ENCODE measurements around the gene C2CD2. TPM values are rescaled to one million over a fixed set of nuclear protein-coding genes. Genes with fewer than 3 reads are reported as not detected.

C2CD2 gene
- total and polyA plus RNA-seq, 2 donors, result 8.9 to 11.3 TPM

DNA sequence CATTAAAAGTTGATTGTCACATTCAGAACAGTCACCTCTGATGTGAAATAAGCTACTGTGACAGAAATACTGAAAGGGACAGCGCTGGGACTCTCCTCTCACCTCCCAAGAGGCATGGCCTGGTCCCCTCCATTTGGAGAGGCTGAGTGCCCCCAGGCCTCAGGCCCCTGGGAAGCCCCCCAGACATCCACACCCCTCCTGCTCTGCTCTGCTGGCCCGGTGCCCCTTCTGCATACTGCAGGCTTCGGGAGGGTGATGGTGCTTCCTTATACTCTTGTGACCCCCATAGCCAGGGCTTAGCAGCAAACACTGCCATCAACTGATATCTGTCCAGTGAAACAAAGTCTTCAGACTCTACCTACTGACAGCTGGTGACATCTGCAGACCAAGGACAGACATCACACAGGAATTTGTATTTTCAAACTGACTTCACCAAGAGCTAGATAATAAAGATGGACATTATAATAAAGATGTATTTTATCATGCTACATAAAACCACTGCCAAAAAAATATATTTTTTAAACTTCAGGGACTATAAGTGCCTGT is 36.9 kb downstream of the C2CD2 start:
- peaks cover 0 to 15% of the 10 kb centered on the region in 2 donors for H3K4me1 ChIP-seq (ENCODE audit: control insufficient read depth in 2 of 2, insufficient read depth in 2 of 2, low read length in 2 of 2)
- no peaks in the 10 kb centered on the region for H3K9me3 ChIP-seq (ENCODE audit: control insufficient read depth in 2 of 2, insufficient read depth in 1 of 2, low read length in 1 of 2)
- no peaks in the 10 kb centered on the region for H3K27me3 ChIP-seq (ENCODE audit: control insufficient read depth in 2 of 2, insufficient read depth in 1 of 2, low read length in 1 of 2)
- no peak overlapping the region for H3K27ac ChIP-seq (ENCODE audit: low read depth in 1 of 2, low read length in 1 of 2)
- no peak for DNase-seq (ENCODE audit: low read depth in 6 of 9, low spot score in 9 of 9)
- no peak overlapping the region for H3K4me3 ChIP-seq (ENCODE audit: low read length in 2 of 2)
- WGBS, result 94% methylated on average over 3 of the region's 3 CpGs
- peaks cover 12 to 40% of the 10 kb centered on the region in 2 donors for H3K36me3 ChIP-seq (ENCODE audit: control insufficient read depth in 2 of 2, insufficient read depth in 2 of 2, low read length in 1 of 2)

DNA sequence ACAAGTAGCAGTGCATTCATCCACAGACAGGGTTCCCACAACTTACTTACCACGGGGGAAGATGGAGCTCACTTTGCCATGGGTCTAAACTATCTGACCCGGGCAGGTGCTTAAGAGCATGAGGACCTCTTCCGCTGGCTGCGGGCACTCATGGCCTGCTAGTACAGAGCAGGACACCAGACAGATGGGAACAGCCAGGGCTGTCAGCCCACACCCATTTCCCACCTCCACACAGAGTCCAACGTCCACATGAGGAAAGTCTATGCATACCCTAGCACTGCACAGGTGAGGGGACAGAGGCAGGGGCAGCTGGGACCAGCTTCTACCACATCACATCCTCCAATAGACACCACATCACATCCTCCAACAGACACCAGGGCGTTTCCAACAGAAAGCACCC is 38.9 kb downstream of the C2CD2 start:
- Histone ChIP-seq H3K4me3 (ENCODE audit: low read length in 2 of 2) (no peak overlapping the region), H3K36me3 (ENCODE audit: control insufficient read depth in 2 of 2, insufficient read depth in 2 of 2, low read length in 1 of 2) (peaks cover 12 to 45% of the 10 kb centered on the region in 2 donors), H3K27me3 (ENCODE audit: control insufficient read depth in 2 of 2, insufficient read depth in 1 of 2, low read length in 1 of 2) (no peaks in the 10 kb centered on the region), H3K9me3 (ENCODE audit: control insufficient read depth in 2 of 2, insufficient read depth in 1 of 2, low read length in 1 of 2) (no peaks in the 10 kb centered on the region), H3K4me1 (ENCODE audit: control insufficient read depth in 2 of 2, insufficient read depth in 2 of 2, low read length in 2 of 2) (no peaks in the 10 kb centered on the region), H3K27ac (ENCODE audit: low read depth in 1 of 2, low read length in 1 of 2) (no peak overlapping the region)
- no peak for DNase-seq (ENCODE audit: low read depth in 6 of 9, low spot score in 9 of 9)
- 94% methylated on average over 6 of the region's 6 CpGs for WGBS

GRCh38 chr21:41914358-41914757 is 39.5 kb downstream of the C2CD2 start:
- Histone ChIP-seq H3K4me3 (ENCODE audit: low read length in 2 of 2) (no peak overlapping the region), H3K27ac (ENCODE audit: low read depth in 1 of 2, low read length in 1 of 2) (no peak overlapping the region), H3K27me3 (ENCODE audit: control insufficient read depth in 2 of 2, insufficient read depth in 1 of 2, low read length in 1 of 2) (no peaks in the 10 kb centered on the region), H3K9me3 (ENCODE audit: control insufficient read depth in 2 of 2, insufficient read depth in 1 of 2, low read length in 1 of 2) (no peaks in the 10 kb centered on the region), H3K4me1 (ENCODE audit: control insufficient read depth in 2 of 2, insufficient read depth in 2 of 2, low read length in 2 of 2) (no peaks in the 10 kb centered on the region), H3K36me3 (ENCODE audit: control insufficient read depth in 2 of 2, insufficient read depth in 2 of 2, low read length in 1 of 2) (peaks cover 12 to 43% of the 10 kb centered on the region in 2 donors)
- WGBS, result 98% methylated on average over 12 of the region's 12 CpGs
- DNase-seq (ENCODE audit: low read depth in 6 of 9, low spot score in 9 of 9), result no peak

DNA sequence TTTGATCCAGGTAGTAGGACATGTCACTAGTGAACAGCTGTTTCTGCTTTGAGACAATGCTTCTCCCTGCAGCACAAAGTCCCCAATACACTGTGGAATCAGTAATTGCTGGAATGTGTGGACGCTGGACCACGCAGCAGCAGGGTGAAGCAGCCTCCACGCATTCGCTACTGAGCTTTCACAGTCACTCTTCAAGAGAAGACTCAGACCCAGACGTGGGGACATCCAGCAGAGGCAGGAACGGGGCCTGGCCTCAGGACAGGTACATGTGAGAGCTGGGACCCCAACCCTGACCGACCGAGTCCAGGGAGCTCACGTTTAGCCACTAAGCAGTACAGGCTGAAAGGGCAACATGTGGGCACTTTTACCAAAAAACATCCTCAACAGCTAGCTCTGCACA is 40.6 kb downstream of the C2CD2 start:
- Histone ChIP-seq H3K27ac (ENCODE audit: low read depth in 1 of 2, low read length in 1 of 2) (no peak overlapping the region), H3K4me1 (ENCODE audit: control insufficient read depth in 2 of 2, insufficient read depth in 2 of 2, low read length in 2 of 2) (no peaks in the 10 kb centered on the region), H3K27me3 (ENCODE audit: control insufficient read depth in 2 of 2, insufficient read depth in 1 of 2, low read length in 1 of 2) (no peaks in the 10 kb centered on the region), H3K9me3 (ENCODE audit: control insufficient read depth in 2 of 2, insufficient read depth in 1 of 2, low read length in 1 of 2) (no peaks in the 10 kb centered on the region), H3K4me3 (ENCODE audit: low read length in 2 of 2) (no peak overlapping the region), H3K36me3 (ENCODE audit: control insufficient read depth in 2 of 2, insufficient read depth in 2 of 2, low read length in 1 of 2) (peaks cover 8 to 38% of the 10 kb centered on the region in 2 donors)
- no peak for DNase-seq (ENCODE audit: low read depth in 6 of 9, low spot score in 9 of 9)
- WGBS, result 99% methylated on average over 9 of the region's 9 CpGs

DNA sequence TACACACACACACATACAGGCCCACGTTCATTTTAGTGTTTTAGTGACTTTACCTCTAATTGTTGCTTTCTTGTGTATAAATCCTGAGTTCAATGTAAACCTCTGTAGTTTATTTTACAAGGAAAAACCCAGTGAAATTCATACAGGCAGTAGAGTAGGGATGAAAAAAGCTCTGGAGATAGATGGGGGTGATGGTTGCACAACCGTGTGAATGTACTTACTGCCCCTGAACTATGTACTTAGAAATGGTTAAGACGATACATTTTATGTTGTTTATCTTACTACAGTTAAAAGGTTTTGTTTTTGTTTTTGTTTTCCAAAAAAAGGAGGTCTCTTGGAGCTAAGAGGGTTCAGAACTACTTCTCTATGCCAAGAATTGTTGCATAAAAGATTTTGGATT is 45.0 kb downstream of the C2CD2 start:
- no peak overlapping the region for H3K4me3 ChIP-seq (ENCODE audit: low read length in 2 of 2)
- H3K4me1 ChIP-seq (ENCODE audit: control insufficient read depth in 2 of 2, insufficient read depth in 2 of 2, low read length in 2 of 2), result no peaks in the 10 kb centered on the region
- WGBS, result 95% methylated on average over 3 of the region's 3 CpGs
- H3K27me3 ChIP-seq (ENCODE audit: control insufficient read depth in 2 of 2, insufficient read depth in 1 of 2, low read length in 1 of 2), result no peaks in the 10 kb centered on the region
- no peaks in the 10 kb centered on the region for H3K9me3 ChIP-seq (ENCODE audit: control insufficient read depth in 2 of 2, insufficient read depth in 1 of 2, low read length in 1 of 2)
- no peak for DNase-seq (ENCODE audit: low read depth in 6 of 9, low spot score in 9 of 9)
- peaks cover 3 to 35% of the 10 kb centered on the region in 2 donors for H3K36me3 ChIP-seq (ENCODE audit: control insufficient read depth in 2 of 2, insufficient read depth in 2 of 2, low read length in 1 of 2)
- no peak overlapping the region for H3K27ac ChIP-seq (ENCODE audit: low read depth in 1 of 2, low read length in 1 of 2)

DNA sequence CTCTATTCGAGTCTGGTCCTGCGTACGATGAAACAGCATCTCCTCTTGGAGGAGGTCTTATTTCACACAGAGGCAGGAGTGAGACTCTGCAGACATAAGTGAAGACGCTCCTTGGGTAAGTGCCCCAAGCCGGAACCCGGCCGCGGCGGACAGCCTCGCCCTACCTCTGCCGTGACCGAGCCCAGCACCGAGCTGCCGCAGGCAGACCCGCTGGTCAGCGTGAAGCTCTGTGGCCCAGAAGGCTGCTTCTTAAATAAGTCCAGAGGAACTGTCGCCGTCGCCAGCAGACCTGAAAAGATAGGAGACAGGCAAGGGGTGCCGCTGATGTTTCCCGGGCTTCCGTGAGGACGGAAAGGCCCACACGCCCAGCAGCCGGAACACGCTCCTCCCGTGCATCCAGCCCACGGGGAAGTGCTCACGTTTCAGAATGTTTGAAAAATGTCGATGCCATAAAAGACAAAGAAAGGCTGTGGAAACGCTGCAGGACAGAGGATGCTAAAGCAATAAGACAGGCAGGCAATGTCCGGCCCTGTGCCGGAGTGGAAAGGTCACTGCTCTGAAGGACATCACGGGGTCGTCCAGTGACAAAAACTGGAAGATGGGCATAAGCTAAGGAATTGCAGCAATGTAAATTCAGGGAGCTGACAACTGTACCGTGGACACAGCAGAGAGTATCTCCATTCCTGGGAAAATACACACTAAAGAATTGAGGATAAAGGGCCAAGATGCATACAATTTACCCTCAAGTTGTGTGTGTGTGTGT is 46.1 kb downstream of the C2CD2 start:
- Histone ChIP-seq H3K27ac (ENCODE audit: low read depth in 1 of 2, low read length in 1 of 2) (no peak overlapping the region), H3K4me3 (ENCODE audit: low read length in 2 of 2) (no peak overlapping the region), H3K9me3 (ENCODE audit: control insufficient read depth in 2 of 2, insufficient read depth in 1 of 2, low read length in 1 of 2) (no peaks in the 10 kb centered on the region), H3K4me1 (ENCODE audit: control insufficient read depth in 2 of 2, insufficient read depth in 2 of 2, low read length in 2 of 2) (no peaks in the 10 kb centered on the region), H3K36me3 (ENCODE audit: control insufficient read depth in 2 of 2, insufficient read depth in 2 of 2, low read length in 1 of 2) (peaks cover 6 to 25% of the 10 kb centered on the region in 2 donors), H3K27me3 (ENCODE audit: control insufficient read depth in 2 of 2, insufficient read depth in 1 of 2, low read length in 1 of 2) (no peaks in the 10 kb centered on the region)
- WGBS, result 95% methylated on average over 36 of the region's 36 CpGs
- DNase-seq (ENCODE audit: low read depth in 6 of 9, low spot score in 9 of 9), result no peak

- WGBS, result 95% methylated on average over 14 of the region's 14 CpGs
- Histone ChIP-seq H3K9me3 (ENCODE audit: control insufficient read depth in 2 of 2, insufficient read depth in 1 of 2, low read length in 1 of 2) (no peaks in the 10 kb centered on the region), H3K36me3 (ENCODE audit: control insufficient read depth in 2 of 2, insufficient read depth in 2 of 2, low read length in 1 of 2) (peaks cover 3 to 27% of the 10 kb centered on the region in 2 donors), H3K4me1 (ENCODE audit: control insufficient read depth in 2 of 2, insufficient read depth in 2 of 2, low read length in 2 of 2) (no peaks in the 10 kb centered on the region), H3K4me3 (ENCODE audit: low read length in 2 of 2) (no peak overlapping the region), H3K27ac (ENCODE audit: low read depth in 1 of 2, low read length in 1 of 2) (no peak overlapping the region), H3K27me3 (ENCODE audit: control insufficient read depth in 2 of 2, insufficient read depth in 1 of 2, low read length in 1 of 2) (no peaks in the 10 kb centered on the region)
- DNase-seq (ENCODE audit: low read depth in 6 of 9, low spot score in 9 of 9), result no peak
Observed at GRCh38 chr21:41906770-41907169, 47.0 kb downstream of the C2CD2 start.

GRCh38 chr21:41903559-41904351 is 50.1 kb downstream of the C2CD2 start:
- Histone ChIP-seq H3K4me1 (ENCODE audit: control insufficient read depth in 2 of 2, insufficient read depth in 2 of 2, low read length in 2 of 2) (peaks cover 12 to 26% of the 10 kb centered on the region in 2 donors), H3K27ac (ENCODE audit: low read depth in 1 of 2, low read length in 1 of 2) (no peak overlapping the region), H3K4me3 (ENCODE audit: low read length in 2 of 2) (no peak overlapping the region), H3K36me3 (ENCODE audit: control insufficient read depth in 2 of 2, insufficient read depth in 2 of 2, low read length in 1 of 2) (peaks cover 3 to 36% of the 10 kb centered on the region in 2 donors), H3K27me3 (ENCODE audit: control insufficient read depth in 2 of 2, insufficient read depth in 1 of 2, low read length in 1 of 2) (no peaks in the 10 kb centered on the region), H3K9me3 (ENCODE audit: control insufficient read depth in 2 of 2, insufficient read depth in 1 of 2, low read length in 1 of 2) (no peaks in the 10 kb centered on the region)
- WGBS, result 88% methylated on average over 23 of the region's 23 CpGs
- DNase-seq (ENCODE audit: low read depth in 6 of 9, low spot score in 9 of 9), result no peak

DNA sequence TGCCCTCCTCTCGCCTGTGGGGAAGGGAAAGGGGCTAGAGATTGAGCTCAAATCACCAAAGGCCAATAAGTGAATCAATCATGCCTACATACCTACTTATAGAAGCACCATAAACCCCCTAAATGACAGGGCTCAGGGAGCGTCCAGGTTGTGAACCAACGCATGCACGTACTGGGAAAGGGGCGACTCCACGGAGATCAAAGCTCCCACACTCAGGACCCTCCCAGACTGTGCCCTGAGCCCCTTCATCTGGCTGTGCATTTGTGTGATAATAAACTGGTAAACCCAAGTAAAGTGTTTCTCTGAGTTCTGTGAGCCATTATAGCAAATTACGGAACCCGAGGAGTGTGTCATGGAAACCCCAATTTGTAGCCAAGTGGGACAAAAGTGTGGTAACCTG is 50.9 kb downstream of the C2CD2 start:
- Histone ChIP-seq H3K4me1 (ENCODE audit: control insufficient read depth in 2 of 2, insufficient read depth in 2 of 2, low read length in 2 of 2) (peaks cover 12 to 34% of the 10 kb centered on the region in 2 donors), H3K9me3 (ENCODE audit: control insufficient read depth in 2 of 2, insufficient read depth in 1 of 2, low read length in 1 of 2) (no peaks in the 10 kb centered on the region), H3K27ac (ENCODE audit: low read depth in 1 of 2, low read length in 1 of 2) (no peak overlapping the region), H3K36me3 (ENCODE audit: control insufficient read depth in 2 of 2, insufficient read depth in 2 of 2, low read length in 1 of 2) (peaks cover 3 to 39% of the 10 kb centered on the region in 2 donors), H3K4me3 (ENCODE audit: low read length in 2 of 2) (no peak overlapping the region), H3K27me3 (ENCODE audit: control insufficient read depth in 2 of 2, insufficient read depth in 1 of 2, low read length in 1 of 2) (no peaks in the 10 kb centered on the region)
- no peak for DNase-seq (ENCODE audit: low read depth in 6 of 9, low spot score in 9 of 9)
- 97% methylated on average over 8 of the region's 8 CpGs for WGBS
